Parathyroid adenoma (tissue), 2 donors: ENCODE data around the gene PARP12.

ENCODE experiments used
- H2AFZ ChIP-seq: fragments of 300-600 bp; sonication (generic); one replicate; pipeline ENCODE4 v1.7.0; 2017; ENCODE audit warnings: antibody characterized with exemption, mild to moderate bottlenecking
- H3K27ac ChIP-seq: fragments of 300-600 bp; sonication (generic); one replicate; pipeline ENCODE4 v1.7.0; 2017
- H3K27me3 ChIP-seq: fragments of 300-600 bp; sonication (generic); one replicate; pipeline ENCODE4 v1.7.0; 2017; ENCODE audit warnings: low read length; ENCODE audit not compliant: control insufficient read depth, insufficient read depth
- H3K36me3 ChIP-seq: fragments of 300-600 bp; sonication (generic); one replicate; pipeline ENCODE4 v1.7.0; 2017; ENCODE audit warnings: low read length; ENCODE audit not compliant: control insufficient read depth, insufficient read depth
- H3K4me1 ChIP-seq: fragments of 300-600 bp; sonication (generic); one replicate; pipeline ENCODE4 v1.7.0; 2017; ENCODE audit warnings: control low read depth
- H3K4me2 ChIP-seq: fragments of 300-600 bp; sonication (generic); one replicate; pipeline ENCODE4 v1.7.0; 2017; ENCODE audit warnings: low read length
- H3K4me3 ChIP-seq: fragments of 300-600 bp; sonication (generic); one replicate; pipeline ENCODE4 v1.7.0; 2017; ENCODE audit warnings: low read depth, low read length
- H3K79me2 ChIP-seq: fragments of 300-600 bp; sonication (generic); one replicate; pipeline ENCODE4 v1.7.0; 2017; ENCODE audit warnings: control low read depth
- H3K9ac ChIP-seq: fragments of 300-600 bp; sonication (generic); one replicate; pipeline ENCODE4 v1.7.0; 2017; ENCODE audit warnings: mild to moderate bottlenecking
- H3K9me3 ChIP-seq: fragments of 300-600 bp; sonication (generic); one replicate; pipeline ENCODE4 v1.7.0; 2017; ENCODE audit warnings: low read length; ENCODE audit not compliant: control insufficient read depth
- CTCF ChIP-seq: fragments of 300-600 bp; sonication (generic); IDR thresholded peaks from one replicate; pipeline ENCODE4 v1.7.0; 2017; ENCODE audit warnings: antibody characterized with exemption, mild to moderate bottlenecking
- donor health status: primary hyperparathyroidism.

The PARP12 gene

GRCh38 chr7:140024585-140024984 lies 38.2 kb downstream of the PARP12 start:
- H3K27me3 ChIP-seq = no peaks in the 10 kb centered on the region
- H3K36me3 ChIP-seq = no peaks in the 10 kb centered on the region

GRCh38 chr7:140023728-140024127 lies 39.0 kb downstream of the PARP12 start:
- Histone ChIP-seq H2AFZ (no peak overlapping the region), H3K9ac (no peak overlapping the region), H3K4me1 (no peaks in the 10 kb centered on the region), H3K79me2 (no peaks in the 10 kb centered on the region), H3K27ac (no peak overlapping the region), H3K9me3 (no peaks in the 10 kb centered on the region), H3K27me3 (no peaks in the 10 kb centered on the region), H3K4me3 (no peak overlapping the region), H3K36me3 (no peaks in the 10 kb centered on the region), H3K4me2 (no peak overlapping the region)
- TF ChIP-seq CTCF = no peak

More at GRCh38 chr7:140024585-140024984, 38.2 kb downstream of the PARP12 start:
- no peak overlapping the region for H3K4me3 ChIP-seq
- no peak overlapping the region for H3K9ac ChIP-seq
- no peaks in the 10 kb centered on the region for H3K9me3 ChIP-seq
- H3K27ac ChIP-seq = no peak overlapping the region
- H3K4me1 ChIP-seq = no peaks in the 10 kb centered on the region
- no peak overlapping the region for H3K4me2 ChIP-seq
- H2AFZ ChIP-seq = no peak overlapping the region
- H3K79me2 ChIP-seq = no peaks in the 10 kb centered on the region
- no peak for TF ChIP-seq CTCF

GRCh38 chr7:140022582-140023211 lies 40.1 kb downstream of the PARP12 start:
- H3K4me1 ChIP-seq = no peaks in the 10 kb centered on the region
- H3K79me2 ChIP-seq = no peaks in the 10 kb centered on the region
- H3K9ac ChIP-seq = no peak overlapping the region
- no peak overlapping the region for H3K27ac ChIP-seq
- no peak overlapping the region for H3K4me3 ChIP-seq
- H3K4me2 ChIP-seq = no peak overlapping the region
- no peaks in the 10 kb centered on the region for H3K36me3 ChIP-seq
- H2AFZ ChIP-seq = no peak overlapping the region
- no peaks in the 10 kb centered on the region for H3K9me3 ChIP-seq
- TF ChIP-seq CTCF = no peak
- no peaks in the 10 kb centered on the region for H3K27me3 ChIP-seq

GRCh38 chr7:140021603-140022002 lies 41.1 kb downstream of the PARP12 start:
- Histone ChIP-seq H3K4me3 (no peak overlapping the region), H2AFZ (no peak overlapping the region), H3K27me3 (no peaks in the 10 kb centered on the region), H3K79me2 (no peaks in the 10 kb centered on the region), H3K9me3 (no peaks in the 10 kb centered on the region), H3K36me3 (no peaks in the 10 kb centered on the region), H3K4me1 (no peaks in the 10 kb centered on the region), H3K27ac (no peak overlapping the region), H3K9ac (no peak overlapping the region), H3K4me2 (no peak overlapping the region)
- TF ChIP-seq CTCF = no peak

GRCh38 chr7:140019606-140020005 lies 43.1 kb downstream of the PARP12 start:
- Histone ChIP-seq H3K79me2 (no peaks in the 10 kb centered on the region), H3K4me1 (no peaks in the 10 kb centered on the region), H3K36me3 (no peaks in the 10 kb centered on the region), H3K9me3 (no peaks in the 10 kb centered on the region), H3K4me3 (no peak overlapping the region), H2AFZ (no peak overlapping the region), H3K4me2 (no peak overlapping the region), H3K27ac (no peak overlapping the region), H3K27me3 (no peaks in the 10 kb centered on the region), H3K9ac (no peak overlapping the region)
- no peak for TF ChIP-seq CTCF
